Panc1 (cell line): ENCODE data around the gene NTNG1.

Source experiments
- CTCF ChIP-seq: fragments of 450-650 bp; IDR thresholded peaks from 2 replicates; pipeline ENCODE4 v1.5.1; 2017; ENCODE audit warnings: mild to moderate bottlenecking
- REST ChIP-seq, 2 experiments: IDR thresholded peaks; 2 replicates each; pipeline ENCODE4 v1.6.1; 2011 to 2012; ENCODE audit warnings: low read depth in 2 of 2, control low read depth in 1 of 2, low read length in 1 of 2, mild to moderate bottlenecking in 1 of 2, moderate library complexity in 1 of 2; ENCODE audit not compliant: insufficient read depth in 1 of 2

GRCh38 chr1:107413546-107413945 lies 272.7 kb downstream of the NTNG1 start:
- TF ChIP-seq REST (IDR thresholded peaks at IDR 0.05; ENCODE audit: insufficient read depth in 1 of 2, low read depth in 2 of 2, low read length in 1 of 2) (no peak), CTCF (no peak)
